ENCODE results near the gene FKBP14. TPM values are rescaled to one million over a fixed set of nuclear protein-coding genes. Genes with fewer than 3 reads are reported as not detected.

FKBP14 gene
- total RNA-seq, 1 donor from 2014 or later: 11.7 TPM

- no peak for TF ChIP-seq CTCF (IDR thresholded peaks at IDR 0.05)
- Histone ChIP-seq H3K36me3 (no peaks in the 10 kb centered on the region), H3K4me1 (peaks cover 22% of the 10 kb centered on the region), H3K9me3 (peaks cover 11% of the 10 kb centered on the region), H3K4me3 (peak within 1 kb of the TSS; percentile 95), H3K27ac (peak within 1 kb of the TSS; percentile 91), H3K27me3 (ENCODE audit: low read depth) (peaks cover 5% of the 10 kb centered on the region)
- ATAC-seq: peak; percentile 74 to 78
- DNase-seq: peak; percentile 61
- intact Hi-C loops (cut with DNase I): no loop called here
Measured at GRCh38 chr7:29989257-29989995, 37.1 kb downstream of the FKBP14 start, which contains the start of gene SCRN1. Gene SCRN1, minus strand, starts transcription at chr7:29989801. Its CDS starts 20,734 bp downstream, at chr7:29969067.

DNA sequence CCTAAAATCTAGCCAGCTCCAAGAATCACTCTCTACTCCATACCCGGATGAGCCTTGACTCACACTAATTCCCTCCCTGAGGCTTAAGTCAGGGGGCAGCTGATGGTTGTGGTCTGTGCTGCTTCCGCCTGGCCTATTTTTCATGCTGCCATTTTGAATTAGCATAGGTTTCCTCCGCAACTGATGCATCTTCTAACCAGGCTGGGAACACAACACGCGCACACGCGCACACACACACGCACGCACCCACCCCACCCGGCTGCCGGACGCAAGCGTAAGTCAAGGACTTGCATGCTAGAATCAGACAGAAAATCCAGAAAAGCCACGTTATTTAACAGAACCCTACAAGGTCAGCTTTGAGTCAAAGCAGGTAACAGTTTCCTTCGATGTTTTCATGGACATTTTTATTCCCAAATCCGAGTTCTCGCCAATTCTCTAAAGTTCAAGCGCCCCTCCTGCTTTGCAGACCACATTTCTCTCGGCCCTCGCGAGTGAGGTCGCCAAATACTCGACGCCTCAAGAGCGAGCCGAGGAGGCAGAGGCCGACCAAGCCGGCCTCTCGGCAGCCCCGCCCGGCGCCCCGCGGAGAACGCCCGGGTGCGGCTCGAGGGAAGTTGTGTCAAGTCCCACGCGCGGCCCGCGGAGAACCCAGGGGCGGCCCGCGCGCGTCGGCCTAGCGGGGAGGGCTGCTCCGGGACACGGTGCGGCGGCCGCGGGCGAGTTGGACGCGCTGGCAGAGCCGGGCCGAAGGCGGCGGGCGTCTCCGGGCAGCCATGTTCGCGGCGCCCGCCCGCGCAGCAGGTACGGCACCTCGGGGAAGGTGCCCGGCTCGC, 37.9 kb downstream of the FKBP14 start:
- peaks cover 22% of the 10 kb centered on the region for H3K4me1 ChIP-seq
- peak; percentile 79 for DNase-seq
- peak; percentile 78 to 80 for ATAC-seq
- no peak for TF ChIP-seq CTCF (IDR thresholded peaks at IDR 0.05)
- peaks cover 10% of the 10 kb centered on the region for H3K9me3 ChIP-seq
- peaks cover 5% of the 10 kb centered on the region for H3K27me3 ChIP-seq (ENCODE audit: low read depth)
- intact Hi-C loops (cut with DNase I): no loop called here
- peak overlapping the region; percentile 91 for H3K27ac ChIP-seq
- peak overlapping the region; percentile 95 for H3K4me3 ChIP-seq
- H3K36me3 ChIP-seq: no peaks in the 10 kb centered on the region

GRCh38 chr7:29987811-29988317, 38.6 kb downstream of the FKBP14 start:
- no peak for ATAC-seq
- Histone ChIP-seq H3K4me1 (peaks cover 22% of the 10 kb centered on the region), H3K4me3 (peak overlapping the region; percentile 95), H3K27me3 (ENCODE audit: low read depth) (peaks cover 5% of the 10 kb centered on the region), H3K9me3 (peaks cover 3% of the 10 kb centered on the region), H3K27ac (peak overlapping the region; percentile 91), H3K36me3 (no peaks in the 10 kb centered on the region)
- TF ChIP-seq CTCF (IDR thresholded peaks at IDR 0.05): no peak
- intact Hi-C loops (cut with DNase I): no loop called here
- DNase-seq: no peak

GRCh38 chr7:29987083-29987482, 39.4 kb downstream of the FKBP14 start:
- Histone ChIP-seq H3K4me3 (no peak overlapping the region), H3K4me1 (peaks cover 22% of the 10 kb centered on the region), H3K9me3 (no peaks in the 10 kb centered on the region), H3K36me3 (no peaks in the 10 kb centered on the region), H3K27me3 (ENCODE audit: low read depth) (peaks cover 5% of the 10 kb centered on the region), H3K27ac (no peak overlapping the region)
- no peak for TF ChIP-seq CTCF (IDR thresholded peaks at IDR 0.05)
- no peak for ATAC-seq
- DNase-seq: no peak
- intact Hi-C loops (cut with DNase I): no loop called here

GRCh38 chr7:29980151-29980550, 46.4 kb downstream of the FKBP14 start:
- no peaks in the 10 kb centered on the region for H3K27me3 ChIP-seq (ENCODE audit: low read depth)
- no peak for ATAC-seq
- H3K36me3 ChIP-seq: no peaks in the 10 kb centered on the region
- no peaks in the 10 kb centered on the region for H3K9me3 ChIP-seq
- intact Hi-C loops (cut with DNase I): no loop called here
- H3K4me3 ChIP-seq: no peak overlapping the region
- H3K27ac ChIP-seq: no peak overlapping the region
- H3K4me1 ChIP-seq: peaks cover 7% of the 10 kb centered on the region
- no peak for DNase-seq
- TF ChIP-seq CTCF (IDR thresholded peaks at IDR 0.05): no peak

Measured in lower lobe of right lung (tissue), 2 donors.